ENCODE measurements around the gene KRTAP17-1. TPM values are rescaled to one million over a fixed set of nuclear protein-coding genes. Genes with fewer than 3 reads are reported as not detected.
"Not testable (repeated sequence)": the region's sequence is repeated elsewhere in the genome, so short reads cannot be mapped to it uniquely, and the experiment has no call there.

The KRTAP17-1 gene
- total RNA-seq, 1 experiment from 2014 or later, result not detected

GRCh38 chr17:41278176-41278955, 37.1 kb downstream of the KRTAP17-1 start:
- no peak for DNase-seq
- no CpG with 5 or more reads among the region's 3 CpGs for WGBS (ENCODE audit: extremely low coverage, insufficient read length, low lambda C conversion rate)

GRCh38 chr17:41275648-41276190, 39.8 kb downstream of the KRTAP17-1 start, which contains the start of gene KRTAP9-7:
Gene KRTAP9-7 (plus strand): TSS chr17:41275698. CDS start chr17:41275698, 0 bp downstream.
- not testable (repeated sequence) for H3K4me1 Mint-ChIP-seq; H2BK15ac ChIP-seq (ENCODE audit: low read depth, low read length); H4K5ac ChIP-seq (ENCODE audit: insufficient read length, low read depth, low read length); H4K91ac ChIP-seq (ENCODE audit: insufficient read length, low read depth, low read length); H2AFZ ChIP-seq (ENCODE audit: low read length); H3K36me3 Mint-ChIP-seq (ENCODE audit: insufficient read depth in 1 of 3, low read depth in 3 of 3); H3K9me3 Mint-ChIP-seq; H3K4me1 ChIP-seq (ENCODE audit: insufficient read depth, low read length); H2BK20ac ChIP-seq (ENCODE audit: low read depth, low read length, poor library complexity, severe bottlenecking); H2BK5ac ChIP-seq (ENCODE audit: insufficient read length, low read length); H4K20me1 ChIP-seq (ENCODE audit: control insufficient read depth, insufficient read depth, insufficient read length); H2AK5ac ChIP-seq (ENCODE audit: insufficient read length, low read length); H3K14ac ChIP-seq (ENCODE audit: insufficient read depth, low read length); H4K8ac ChIP-seq (replicated peaks; ENCODE audit: insufficient read length, low read depth, low read length); H3K27me3 ChIP-seq (ENCODE audit: insufficient read depth, low read length); H3K27ac Mint-ChIP-seq; H3K23me2 ChIP-seq (ENCODE audit: insufficient read length, low read depth, low read length, poor library complexity, severe bottlenecking); DNase-seq; H2BK120ac ChIP-seq (ENCODE audit: low read depth, low read length, poor library complexity, severe bottlenecking); H3K9ac ChIP-seq (ENCODE audit: extremely low read depth, insufficient read length, low read length); H3K79me2 ChIP-seq (ENCODE audit: insufficient read depth, low read length); H3K23ac ChIP-seq (ENCODE audit: insufficient read length, low read depth, low read length); H3K4me2 ChIP-seq (ENCODE audit: insufficient read depth, insufficient read length, low read length); H3T11ph ChIP-seq (ENCODE audit: low read length); H3K9me3 ChIP-seq (ENCODE audit: control insufficient read depth, low read depth, low read length); H3K56ac ChIP-seq (ENCODE audit: insufficient read length, low read depth, low read length); H3K4ac ChIP-seq (ENCODE audit: low read depth, low read length); H2BK12ac ChIP-seq (ENCODE audit: insufficient read length, low read depth, low read length); H3K4me3 Mint-ChIP-seq; H3K27ac ChIP-seq (ENCODE audit: insufficient read length, low read depth, low read length); H3K18ac ChIP-seq (ENCODE audit: insufficient read length, low read depth, low read length); H3K79me1 ChIP-seq (ENCODE audit: insufficient read depth, low read depth, low read length, poor library complexity, severe bottlenecking); H3K27me3 Mint-ChIP-seq (ENCODE audit: low read depth)
- WGBS (ENCODE audit: extremely low coverage, insufficient read length, low lambda C conversion rate), result no CpG with 5 or more reads among the region's 3 CpGs

More at GRCh38 chr17:41278176-41278955, 37.1 kb downstream of the KRTAP17-1 start:
- no peak overlapping the region for H3K56ac ChIP-seq (ENCODE audit: insufficient read length, low read depth, low read length)
- no peak overlapping the region for H3K27ac Mint-ChIP-seq
- H3K79me1 ChIP-seq (ENCODE audit: insufficient read depth, low read depth, low read length, poor library complexity, severe bottlenecking), result no peaks in the 10 kb centered on the region
- peaks cover 2% of the 10 kb centered on the region; the same call in 1 of the 2 replicates for H3K27me3 Mint-ChIP-seq (ENCODE audit: low read depth)
- H3T11ph ChIP-seq (ENCODE audit: low read length), result no peak overlapping the region
- no peaks in the 10 kb centered on the region for H3K23me2 ChIP-seq (ENCODE audit: insufficient read length, low read depth, low read length, poor library complexity, severe bottlenecking)
- no peak overlapping the region for H3K27ac ChIP-seq (ENCODE audit: insufficient read length, low read depth, low read length)
- H3K4me2 ChIP-seq (ENCODE audit: insufficient read depth, insufficient read length, low read length), result no peak overlapping the region
- no peak overlapping the region for H2AFZ ChIP-seq (ENCODE audit: low read length)
- H3K18ac ChIP-seq (ENCODE audit: insufficient read length, low read depth, low read length), result no peak overlapping the region
- no peaks in the 10 kb centered on the region for H3K79me2 ChIP-seq (ENCODE audit: insufficient read depth, low read length)
- H3K14ac ChIP-seq (ENCODE audit: insufficient read depth, low read length), result no peak overlapping the region
- no peaks in the 10 kb centered on the region for H3K36me3 Mint-ChIP-seq (ENCODE audit: insufficient read depth in 1 of 3, low read depth in 3 of 3)
- H3K23ac ChIP-seq (ENCODE audit: insufficient read length, low read depth, low read length), result no peak overlapping the region
- H4K8ac ChIP-seq (replicated peaks; ENCODE audit: insufficient read length, low read depth, low read length), result no peak overlapping the region
- H2BK120ac ChIP-seq (ENCODE audit: low read depth, low read length, poor library complexity, severe bottlenecking), result no peak overlapping the region
- no peak overlapping the region for H4K91ac ChIP-seq (ENCODE audit: insufficient read length, low read depth, low read length)
- H2AK5ac ChIP-seq (ENCODE audit: insufficient read length, low read length), result no peak overlapping the region
- H3K9ac ChIP-seq (ENCODE audit: extremely low read depth, insufficient read length, low read length), result no peak overlapping the region
- H2BK20ac ChIP-seq (ENCODE audit: low read depth, low read length, poor library complexity, severe bottlenecking), result no peak overlapping the region
- H3K9me3 Mint-ChIP-seq, result no peaks in the 10 kb centered on the region
- H3K9me3 ChIP-seq (ENCODE audit: control insufficient read depth, low read depth, low read length), result no peaks in the 10 kb centered on the region
- no peak overlapping the region for H3K4me3 Mint-ChIP-seq
- peaks cover 1% of the 10 kb centered on the region; the same call in 1 of the 2 replicates for H3K4me1 ChIP-seq (ENCODE audit: insufficient read depth, low read length)
- H2BK5ac ChIP-seq (ENCODE audit: insufficient read length, low read length), result no peak overlapping the region
- H2BK15ac ChIP-seq (ENCODE audit: low read depth, low read length), result no peak overlapping the region
- H4K20me1 ChIP-seq (ENCODE audit: control insufficient read depth, insufficient read depth, insufficient read length), result no peaks in the 10 kb centered on the region
- no peaks in the 10 kb centered on the region for H3K27me3 ChIP-seq (ENCODE audit: insufficient read depth, low read length)
- peaks cover 0 to 2% of the 10 kb centered on the region in 2 experiments; a peak in 1 of 4 replicates for H3K4me1 Mint-ChIP-seq
- no peak overlapping the region for H2BK12ac ChIP-seq (ENCODE audit: insufficient read length, low read depth, low read length)
- H4K5ac ChIP-seq (ENCODE audit: insufficient read length, low read depth, low read length), result no peak overlapping the region
- TF ChIP-seq, protein P1, sequence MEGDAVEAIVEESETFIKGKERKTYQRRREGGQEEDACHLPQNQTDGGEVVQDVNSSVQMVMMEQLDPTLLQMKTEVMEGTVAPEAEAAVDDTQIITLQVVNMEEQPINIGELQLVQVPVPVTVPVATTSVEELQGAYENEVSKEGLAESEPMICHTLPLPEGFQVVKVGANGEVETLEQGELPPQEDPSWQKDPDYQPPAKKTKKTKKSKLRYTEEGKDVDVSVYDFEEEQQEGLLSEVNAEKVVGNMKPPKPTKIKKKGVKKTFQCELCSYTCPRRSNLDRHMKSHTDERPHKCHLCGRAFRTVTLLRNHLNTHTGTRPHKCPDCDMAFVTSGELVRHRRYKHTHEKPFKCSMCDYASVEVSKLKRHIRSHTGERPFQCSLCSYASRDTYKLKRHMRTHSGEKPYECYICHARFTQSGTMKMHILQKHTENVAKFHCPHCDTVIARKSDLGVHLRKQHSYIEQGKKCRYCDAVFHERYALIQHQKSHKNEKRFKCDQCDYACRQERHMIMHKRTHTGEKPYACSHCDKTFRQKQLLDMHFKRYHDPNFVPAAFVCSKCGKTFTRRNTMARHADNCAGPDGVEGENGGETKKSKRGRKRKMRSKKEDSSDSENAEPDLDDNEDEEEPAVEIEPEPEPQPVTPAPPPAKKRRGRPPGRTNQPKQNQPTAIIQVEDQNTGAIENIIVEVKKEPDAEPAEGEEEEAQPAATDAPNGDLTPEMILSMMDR (conservative IDR thresholded peaks at IDR 0.05), result no peak
- no peak overlapping the region for H3K4ac ChIP-seq (ENCODE audit: low read depth, low read length)

Data from H9 (cell line).